Measurements from ENCODE around the gene HSPA6.
"Not testable (repeated sequence)": the region's sequence is repeated elsewhere in the genome, so short reads cannot be mapped to it uniquely, and the experiment has no call there.

HSPA6 gene

GRCh38 chr1:161571703-161572102, 47.4 kb downstream of the HSPA6 start:
- DNase-seq = not testable (repeated sequence)
